ENCODE measurements around the gene LILRB5. TPM values are rescaled to one million over a fixed set of nuclear protein-coding genes. Genes with fewer than 3 reads are reported as not detected.
"Not testable (repeated sequence)": the region's sequence is repeated elsewhere in the genome, so short reads cannot be mapped to it uniquely, and the experiment has no call there.

The LILRB5 gene
- total and polyA plus RNA-seq, 11 donors: 1.4 to 22.2 (median 3.9) TPM

- H3K27ac ChIP-seq: no peak overlapping the region
- ATAC-seq: no peak
- no peak overlapping the region for H3K4me3 ChIP-seq
- peaks cover 0 to 12% (median 3%) of the 10 kb centered on the region in 9 donors for H3K27me3 ChIP-seq
- intact Hi-C loops (cut with DNase I): no loop called here
- TF ChIP-seq POLR2A (IDR thresholded peaks at IDR 0.05): no peak
- TF ChIP-seq, protein P1, sequence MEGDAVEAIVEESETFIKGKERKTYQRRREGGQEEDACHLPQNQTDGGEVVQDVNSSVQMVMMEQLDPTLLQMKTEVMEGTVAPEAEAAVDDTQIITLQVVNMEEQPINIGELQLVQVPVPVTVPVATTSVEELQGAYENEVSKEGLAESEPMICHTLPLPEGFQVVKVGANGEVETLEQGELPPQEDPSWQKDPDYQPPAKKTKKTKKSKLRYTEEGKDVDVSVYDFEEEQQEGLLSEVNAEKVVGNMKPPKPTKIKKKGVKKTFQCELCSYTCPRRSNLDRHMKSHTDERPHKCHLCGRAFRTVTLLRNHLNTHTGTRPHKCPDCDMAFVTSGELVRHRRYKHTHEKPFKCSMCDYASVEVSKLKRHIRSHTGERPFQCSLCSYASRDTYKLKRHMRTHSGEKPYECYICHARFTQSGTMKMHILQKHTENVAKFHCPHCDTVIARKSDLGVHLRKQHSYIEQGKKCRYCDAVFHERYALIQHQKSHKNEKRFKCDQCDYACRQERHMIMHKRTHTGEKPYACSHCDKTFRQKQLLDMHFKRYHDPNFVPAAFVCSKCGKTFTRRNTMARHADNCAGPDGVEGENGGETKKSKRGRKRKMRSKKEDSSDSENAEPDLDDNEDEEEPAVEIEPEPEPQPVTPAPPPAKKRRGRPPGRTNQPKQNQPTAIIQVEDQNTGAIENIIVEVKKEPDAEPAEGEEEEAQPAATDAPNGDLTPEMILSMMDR (IDR thresholded peaks at IDR 0.05): no peak
- peaks cover 0 to 27% (median 0%) of the 10 kb centered on the region in 9 donors for H3K36me3 ChIP-seq
- H3K4me1 ChIP-seq: peaks cover 0 to 4% (median 0%) of the 10 kb centered on the region in 12 donors
- no peaks in the 10 kb centered on the region for H3K9me3 ChIP-seq
- WGBS, 4 donors: 58 to 81% (median 76%) methylated on average over 8 of the region's 8 CpGs
- DNase-seq: no peak
These were observed 38.8 kb downstream of the LILRB5 start for GRCh38 chr19:54218259-54218658.

- H3K27ac ChIP-seq; H3K27me3 ChIP-seq; ATAC-seq; DNase-seq; H3K4me3 ChIP-seq; intact Hi-C loops (cut with DNase I); H3K4me1 ChIP-seq; H3K9me3 ChIP-seq: not testable (repeated sequence)
- WGBS, 4 donors: 56 to 69% (median 60%) methylated on average over 13 to 17 of the region's 20 CpGs
- peaks cover 0 to 27% (median 0%) of the 10 kb centered on the region in 9 donors for H3K36me3 ChIP-seq
These were observed 39.4 kb downstream of the LILRB5 start for GRCh38 chr19:54217517-54218247.

- intact Hi-C loops (cut with DNase I): no loop called here
- 81 to 93% (median 85%) methylated on average over 6 to 9 of the region's 9 CpGs for WGBS, 4 donors
- no peaks in the 10 kb centered on the region for H3K4me1 ChIP-seq
- DNase-seq: no peak
- ATAC-seq: no peak
- H3K4me3 ChIP-seq: no peak overlapping the region
- peaks cover 0 to under 1% (median 0%) of the 10 kb centered on the region in 9 donors for H3K27me3 ChIP-seq
- H3K36me3 ChIP-seq: peaks cover 0 to 27% (median 0%) of the 10 kb centered on the region in 9 donors
- H3K9me3 ChIP-seq: no peaks in the 10 kb centered on the region
- no peak overlapping the region for H3K27ac ChIP-seq
- TF ChIP-seq, protein P1 (IDR thresholded peaks at IDR 0.05): no peak
- TF ChIP-seq POLR2A (IDR thresholded peaks at IDR 0.05): no peak
These were observed 40.2 kb downstream of the LILRB5 start for GRCh38 chr19:54216869-54217268.

DNA sequence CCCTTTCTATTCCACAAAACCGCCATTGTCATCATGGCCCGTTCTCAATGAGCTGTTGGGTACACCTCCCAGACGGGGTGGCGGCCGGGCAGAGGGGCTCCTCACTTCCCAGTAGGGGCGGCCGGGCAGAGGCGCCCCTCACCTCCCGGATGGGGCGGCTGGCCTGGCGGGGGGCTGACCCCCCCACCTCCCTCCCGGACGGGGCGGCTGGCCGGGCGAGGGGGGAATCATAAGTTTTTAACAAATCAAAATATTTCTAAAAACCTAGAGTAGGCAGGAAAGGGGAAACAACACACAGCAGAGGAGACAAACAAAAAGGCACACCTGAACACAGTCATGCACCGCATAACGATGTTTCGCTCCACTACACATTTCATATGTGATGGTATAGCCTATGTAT, 42.3 kb downstream of the LILRB5 start:
- H3K27ac ChIP-seq; ATAC-seq; H3K27me3 ChIP-seq; DNase-seq; H3K9me3 ChIP-seq; H3K4me3 ChIP-seq; intact Hi-C loops (cut with DNase I): not testable (repeated sequence)
- H3K4me1 ChIP-seq: peaks cover under 1 to 16% (median 7%) of the 10 kb centered on the region in 12 donors
- 93 to 98% (median 96%) methylated on average over 14 to 18 of the region's 19 CpGs for WGBS, 4 donors
- H3K36me3 ChIP-seq: peaks cover 0 to 27% (median 0%) of the 10 kb centered on the region in 9 donors

- ATAC-seq; DNase-seq; H3K27ac ChIP-seq; H3K9me3 ChIP-seq; H3K4me3 ChIP-seq; intact Hi-C loops (cut with DNase I); H3K27me3 ChIP-seq: not testable (repeated sequence)
- WGBS, 4 donors: 19 to 46% (median 34%) methylated on average over 4 to 5 of the region's 5 CpGs
- Histone ChIP-seq H3K4me1 (peaks cover 5 to 21% (median 12%) of the 10 kb centered on the region in 12 donors), H3K36me3 (peaks cover 0 to 23% (median 0%) of the 10 kb centered on the region in 9 donors)
These were observed 42.9 kb downstream of the LILRB5 start for GRCh38 chr19:54214217-54214616.

Measured in heart left ventricle (tissue), 16 donors.